HFFc6 (cell line): ENCODE results near the gene TOMM70. TPM values are rescaled to one million over a fixed set of nuclear protein-coding genes. Genes with fewer than 3 reads are reported as not detected.

Source experiments
- DNase-seq: peaks from one replicate; pipeline ENCODE4 v3.0.0-alpha.2; 2018
- H3K27ac Mint-ChIP-seq: 2 replicates; pipeline ENCODE4 v1.8.0; 2020; ENCODE audit warnings: mild to moderate bottlenecking, mixed read lengths
- H3K27me3 Mint-ChIP-seq: 2 replicates; pipeline ENCODE4 v1.8.0; 2021; ENCODE audit warnings: mild to moderate bottlenecking, moderate library complexity, mixed read lengths; ENCODE audit not compliant: insufficient read depth
- H3K36me3 Mint-ChIP-seq: 2 replicates; pipeline ENCODE4 v1.8.0; 2021; ENCODE audit warnings: low read depth, mixed read lengths
- H3K4me1 Mint-ChIP-seq: 2 replicates; pipeline ENCODE4 v1.8.0; 2020; ENCODE audit warnings: low read depth, mixed read lengths
- H3K4me3 Mint-ChIP-seq: 2 replicates; pipeline ENCODE4 v1.8.0; 2020; ENCODE audit warnings: mild to moderate bottlenecking, moderate library complexity, mixed read lengths
- H3K9me3 Mint-ChIP-seq: 2 replicates; pipeline ENCODE4 v1.8.0; 2020; ENCODE audit warnings: mild to moderate bottlenecking, mixed read lengths
- CTCF ChIP-seq: fragments of 200-600 bp; sonication (generic); IDR thresholded peaks from 2 replicates; pipeline ENCODE4 v1.5.0; 2021; ENCODE audit warnings: antibody characterized with exemption, mild to moderate bottlenecking
- total RNA-seq, 6 experiments: library from RNA; stranded (reverse); fragmentation: NEBNext Ultra II Directional; extraction: Animal tissue kit (Norgen Biotek cat#: 25700); gene quantifications; 2 replicates in 1 of 6; 3 replicates in 5 of 6; pipeline ENCODE4 v1.2.3, GENCODE V29; 2021

Gene TOMM70
- total RNA-seq, 6 experiments from 2014 or later: 45.9 to 51.7 (median 48.7) TPM

- Mint-ChIP-seq H3K27ac (no peak overlapping the region), H3K4me3 (no peak overlapping the region), H3K4me1 (peaks cover 16% of the 10 kb centered on the region; the same call in 1 of the 2 replicates), H3K9me3 (no peaks in the 10 kb centered on the region), H3K36me3 (peaks cover 8% of the 10 kb centered on the region), H3K27me3 (no peaks in the 10 kb centered on the region)
- TF ChIP-seq CTCF: no peak
- DNase-seq: no peak
Measured at GRCh38 chr3:100319951-100320350, 80.9 kb downstream of the TOMM70 start.

GRCh38 chr3:100317912-100318311 lies 83.0 kb downstream of the TOMM70 start:
- Mint-ChIP-seq H3K27ac (no peak overlapping the region; the same call in 1 of the 2 replicates), H3K4me1 (peaks cover 16% of the 10 kb centered on the region; the same call in 1 of the 2 replicates), H3K27me3 (no peaks in the 10 kb centered on the region), H3K9me3 (no peaks in the 10 kb centered on the region), H3K36me3 (peaks cover 7% of the 10 kb centered on the region), H3K4me3 (no peak overlapping the region)
- TF ChIP-seq CTCF: no peak
- no peak for DNase-seq

GRCh38 chr3:100316641-100317069 lies 84.2 kb downstream of the TOMM70 start:
- H3K27ac Mint-ChIP-seq: peak overlapping the region; percentile 17; the same call in 1 of the 2 replicates

More at GRCh38 chr3:100316641-100317069, 84.2 kb downstream of the TOMM70 start:
- Mint-ChIP-seq H3K9me3 (no peaks in the 10 kb centered on the region), H3K36me3 (peaks cover 7% of the 10 kb centered on the region), H3K4me1 (peaks cover 19% of the 10 kb centered on the region), H3K4me3 (no peak overlapping the region; the same call in 1 of the 2 replicates), H3K27me3 (no peaks in the 10 kb centered on the region)
- DNase-seq: peak; percentile 52
- peak; percentile 85 for TF ChIP-seq CTCF

Other genes with a start within 250 kb of the TOMM70 start
- 10 to 100 TPM; 62.1 to 76.5 (median 72.9) TPM for gene TBC1D23, start 140.1 kb downstream of the TOMM70 start, total RNA-seq
- 10 to 100 TPM; 36.4 to 48.6 (median 42.7) TPM for gene NIT2, start 66.3 kb downstream of the TOMM70 start, total RNA-seq
- gene LNP1, start 450 bp upstream of the TOMM70 start, total RNA-seq: 1 to 10 TPM; 1.1 to 2.7 (median 1.6) TPM
- 10 to 100 TPM; 25.2 to 44.1 (median 28.5) TPM for gene TMEM45A, start 91.5 kb upstream of the TOMM70 start, total RNA-seq
- not detected for gene ADGRG7, start 208.5 kb upstream of the TOMM70 start, total RNA-seq